HL-60 (cell line): ENCODE measurements around the gene RPAP3.

Experiments
- DNase-seq, 2 experiments: peaks; one replicate each; pipeline ENCODE4 v3.0.0-alpha.2; 2010 to 2020; ENCODE audit warnings: low read depth in 1 of 2, low spot score in 1 of 2
- H3K27ac ChIP-seq: fragments of 250-450 bp; sonication (Bioruptor Pico); replicated peaks from 2 replicates; pipeline ENCODE4 v1.5.1; 2020; ENCODE audit warnings: mild to moderate bottlenecking, moderate library complexity
- H3K27me3 ChIP-seq: fragments of 250-450 bp; sonication (Bioruptor Pico); 2 replicates; pipeline ENCODE4 v1.5.1; 2021; ENCODE audit warnings: mild to moderate bottlenecking, moderate library complexity; ENCODE audit not compliant: insufficient read depth, poor library complexity, severe bottlenecking
- H3K4me3 ChIP-seq: replicated peaks from 2 replicates; pipeline ENCODE4 v1.5.1; 2011; ENCODE audit warnings: mild to moderate bottlenecking, control low read depth, low read length; ENCODE audit not compliant: insufficient read depth
- CTCF ChIP-seq: IDR thresholded peaks from one replicate; pipeline ENCODE4 v1.5.1; 2011; ENCODE audit warnings: low read length, control low read depth, inconsistent platforms; ENCODE audit not compliant: insufficient read depth
- GABPA ChIP-seq: IDR thresholded peaks from 2 replicates; pipeline ENCODE4 v1.6.1; 2012; ENCODE audit warnings: low read depth
- POLR2AphosphoS5 ChIP-seq: IDR thresholded peaks from 2 replicates; pipeline ENCODE4 v1.6.1; 2012; ENCODE audit warnings: low read depth
- REST ChIP-seq: IDR thresholded peaks from 2 replicates; pipeline ENCODE4 v1.6.1; 2012; ENCODE audit warnings: low read depth; ENCODE audit not compliant: insufficient replicate concordance
- SPI1 ChIP-seq: IDR thresholded peaks from 2 replicates; pipeline ENCODE4 v1.6.1; 2012; ENCODE audit warnings: low read depth, mild to moderate bottlenecking, borderline replicate concordance

RPAP3 gene

GRCh38 chr12:47614521-47614920 lies 91.3 kb downstream of the RPAP3 start:
- no peak for DNase-seq
- TF ChIP-seq SPI1 (no peak), GABPA (no peak), POLR2AphosphoS5 (no peak), REST (no peak)
- H3K27me3 ChIP-seq: no peaks in the 10 kb centered on the region
- H3K27ac ChIP-seq: no peak overlapping the region
- H3K4me3 ChIP-seq: no peak overlapping the region

GRCh38 chr12:47612953-47613352 lies 92.9 kb downstream of the RPAP3 start:
- DNase-seq: no peak
- H3K4me3 ChIP-seq: no peak overlapping the region
- H3K27me3 ChIP-seq: no peaks in the 10 kb centered on the region
- TF ChIP-seq CTCF (no peak), GABPA (no peak), POLR2AphosphoS5 (no peak), SPI1 (no peak), REST (no peak)
- H3K27ac ChIP-seq: no peak overlapping the region

- TF ChIP-seq SPI1 (no peak), GABPA (no peak), POLR2AphosphoS5 (no peak), REST (no peak), CTCF (no peak)
- Histone ChIP-seq H3K27me3 (no peaks in the 10 kb centered on the region), H3K4me3 (no peak overlapping the region), H3K27ac (no peak overlapping the region)
- DNase-seq: no peak
These were observed 93.9 kb downstream of the RPAP3 start for GRCh38 chr12:47611906-47612305.
